Loucy (cell line): ENCODE results near the gene PNPLA7.
"Not testable (repeated sequence)": the region's sequence is repeated elsewhere in the genome, so short reads cannot be mapped to it uniquely, and the experiment has no call there.

ENCODE experiments used
- H2AFZ ChIP-seq: fragments of 200-600 bp; sonication (generic); 2 replicates; pipeline ENCODE4 v1.6.0; 2016; ENCODE audit warnings: antibody characterized with exemption, mild to moderate bottlenecking, low read length, moderate library complexity
- H3F3A ChIP-seq: fragments of 200-600 bp; 2 replicates; pipeline ENCODE4 v1.6.0; 2016; ENCODE audit warnings: antibody characterized with exemption, low read depth, mild to moderate bottlenecking
- H3K27me3 ChIP-seq: fragments of 200-600 bp; sonication (generic); 2 replicates; pipeline ENCODE4 v1.6.1; 2014; ENCODE audit warnings: low read length, mild to moderate bottlenecking; ENCODE audit not compliant: insufficient read depth, poor library complexity, severe bottlenecking
- H3K36me3 ChIP-seq: fragments of 200-600 bp; sonication (generic); 2 replicates; pipeline ENCODE4 v1.6.1; 2016; ENCODE audit warnings: low read length; ENCODE audit not compliant: insufficient read depth
- H3K4me1 ChIP-seq: fragments of 200-600 bp; sonication (generic); 2 replicates; pipeline ENCODE4 v1.5.1; 2014; ENCODE audit warnings: low read length, mild to moderate bottlenecking; ENCODE audit not compliant: insufficient read depth, poor library complexity, severe bottlenecking
- H3K4me2 ChIP-seq: fragments of 200-600 bp; sonication (generic); 2 replicates; pipeline ENCODE4 v1.6.0; 2014; ENCODE audit warnings: antibody characterized with exemption, low read length, low read depth, mild to moderate bottlenecking; ENCODE audit not compliant: poor library complexity, severe bottlenecking
- H3K4me3 ChIP-seq: fragments of 200-600 bp; sonication (generic); 2 replicates; pipeline ENCODE4 v1.5.1; 2014; ENCODE audit warnings: low read length, mild to moderate bottlenecking, mixed read lengths; ENCODE audit not compliant: poor library complexity, severe bottlenecking
- H3K79me2 ChIP-seq: fragments of 200-600 bp; sonication (generic); 2 replicates; pipeline ENCODE4 v1.6.1; 2014; ENCODE audit warnings: low read length; ENCODE audit not compliant: insufficient read depth
- H3K9ac ChIP-seq: fragments of 200-600 bp; sonication (generic); 2 replicates; pipeline ENCODE4 v1.6.0; 2014; ENCODE audit warnings: mild to moderate bottlenecking, low read depth, low read length, moderate library complexity; ENCODE audit not compliant: poor library complexity, severe bottlenecking
- H3K9me2 ChIP-seq: fragments of 200-600 bp; sonication (generic); replicated peaks from 2 replicates; pipeline ENCODE4 v1.6.1; 2016; ENCODE audit warnings: low read depth, low read length, mixed read lengths
- H3K9me3 ChIP-seq: fragments of 200-600 bp; sonication (generic); 2 replicates; pipeline ENCODE4 v1.6.1; 2014; ENCODE audit warnings: mild to moderate bottlenecking, antibody characterized with exemption, low read length, low read depth; ENCODE audit not compliant: insufficient read depth
- H4K20me1 ChIP-seq: fragments of 200-600 bp; sonication (generic); 2 replicates; pipeline ENCODE4 v1.6.0; 2014; ENCODE audit warnings: antibody characterized with exemption, low read length, mild to moderate bottlenecking; ENCODE audit not compliant: insufficient read depth, poor library complexity, severe bottlenecking
- CTCF ChIP-seq: fragments of 200-600 bp; sonication (generic); conservative IDR thresholded peaks from 2 replicates; pipeline ENCODE4 v1.5.1; 2014; ENCODE audit warnings: mild to moderate bottlenecking, antibody characterized with exemption, low read length
- EZH2phosphoT487 ChIP-seq: fragments of 200-600 bp; IDR thresholded peaks from 2 replicates; pipeline ENCODE4 v1.6.1; 2018; ENCODE audit warnings: antibody characterized with exemption, mild to moderate bottlenecking, moderate library complexity, borderline replicate concordance

Gene PNPLA7

DNA sequence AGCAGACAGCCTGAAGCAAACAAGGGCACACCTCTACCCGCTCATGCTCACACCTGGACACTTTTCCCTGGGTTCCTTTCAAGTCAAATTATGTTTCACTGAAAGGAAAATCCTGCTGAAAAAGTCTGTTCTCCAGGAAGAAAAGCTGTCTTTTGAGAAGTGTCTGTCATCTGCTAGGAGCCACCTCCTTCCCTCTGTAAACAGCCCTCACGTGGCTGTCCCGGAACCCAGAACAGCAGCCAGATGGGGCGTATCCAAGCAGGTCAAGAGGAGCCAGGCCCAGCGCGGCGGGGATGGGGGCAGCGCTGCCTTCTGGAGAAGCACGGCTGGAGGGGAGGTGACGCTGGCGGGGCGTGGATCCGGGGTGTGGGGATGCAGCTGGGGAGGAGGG is at the start of gene PNPLA7:
Gene PNPLA7 (minus strand): TSS at position 172 of the 391 bp plus-strand sequence. CDS start 205 bp downstream, outside the sequence.
- TF ChIP-seq CTCF (no peak), EZH2phosphoT487 (no peak)
- no peaks in the 10 kb centered on the region for H4K20me1 ChIP-seq
- peaks cover 8% of the 10 kb centered on the region; the same call in 1 of the 2 replicates for H3K36me3 ChIP-seq
- peak within 1 kb of the TSS; percentile 65 for H3K4me2 ChIP-seq
- H3K27me3 ChIP-seq: no peaks in the 10 kb centered on the region
- peak within 1 kb of the TSS; percentile 70 for H2AFZ ChIP-seq
- H3K9ac ChIP-seq: peak within 1 kb of the TSS; percentile 64
- H3K4me1 ChIP-seq: peaks cover 2% of the 10 kb centered on the region
- H3K9me2 ChIP-seq: no peaks in the 10 kb centered on the region
- H3K9me3 ChIP-seq: no peaks in the 10 kb centered on the region
- peak within 1 kb of the TSS; percentile 67 for H3K4me3 ChIP-seq
- 0 out of 2 replicates have a peak, but pooled peaks cover 3% of the 10 kb centered on the region for H3F3A ChIP-seq
- 0 out of 2 replicates have a peak, but pooled peaks cover 7% of the 10 kb centered on the region for H3K79me2 ChIP-seq

DNA sequence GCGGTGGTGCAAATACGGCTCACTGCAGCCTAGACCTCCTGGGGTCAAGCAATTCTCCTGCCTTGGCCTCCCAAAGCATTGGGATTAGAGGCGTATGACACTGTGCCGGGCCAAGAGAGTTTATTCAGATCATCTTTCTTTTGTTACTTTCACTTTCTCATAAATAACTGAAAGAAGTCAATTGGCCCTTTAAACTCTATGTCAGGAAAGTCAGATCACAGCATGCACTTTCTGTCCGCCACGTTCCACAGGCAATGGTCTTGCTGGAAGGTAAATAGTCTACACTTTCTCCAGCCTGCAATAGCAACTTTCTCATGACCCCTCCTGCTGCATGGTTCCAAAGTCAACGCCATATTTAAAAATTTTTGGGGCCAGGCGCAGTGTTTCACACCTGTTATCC is 48.7 kb upstream of the PNPLA7 start:
- H3K4me3 ChIP-seq: no peak overlapping the region
- 0 out of 2 replicates have a peak, but pooled peaks cover 2% of the 10 kb centered on the region for H3F3A ChIP-seq
- H4K20me1 ChIP-seq: no peaks in the 10 kb centered on the region
- no peak overlapping the region for H3K9ac ChIP-seq
- H3K9me3 ChIP-seq: no peaks in the 10 kb centered on the region
- no peak overlapping the region for H2AFZ ChIP-seq
- no peak overlapping the region for H3K4me2 ChIP-seq
- peaks cover 10% of the 10 kb centered on the region for H3K4me1 ChIP-seq
- no peaks in the 10 kb centered on the region for H3K27me3 ChIP-seq
- no peaks in the 10 kb centered on the region for H3K9me2 ChIP-seq
- TF ChIP-seq EZH2phosphoT487 (no peak), CTCF (no peak)
- no peaks in the 10 kb centered on the region for H3K79me2 ChIP-seq
- H3K36me3 ChIP-seq: no peaks in the 10 kb centered on the region

DNA sequence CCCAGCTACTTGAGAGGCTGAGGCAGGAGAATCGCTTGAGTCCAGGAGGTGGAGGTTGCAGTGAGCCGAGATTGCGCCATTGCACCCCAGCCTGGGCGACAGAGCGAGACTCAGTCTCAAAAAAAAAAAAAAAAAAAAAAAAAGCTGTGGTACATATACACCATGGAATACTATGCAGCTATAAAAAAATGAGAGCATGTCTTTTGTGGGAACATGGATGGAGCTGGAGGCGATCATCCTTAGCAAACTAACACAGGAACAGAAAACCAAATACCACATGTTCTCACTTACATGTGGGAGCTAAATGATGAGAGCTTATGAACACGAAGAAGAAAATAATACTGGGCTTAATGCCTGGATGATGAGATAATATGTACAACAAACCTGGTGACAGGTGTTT is 46.4 kb upstream of the PNPLA7 start:
- H3K79me2 ChIP-seq, H3K9ac ChIP-seq, H3K9me2 ChIP-seq, H3K27me3 ChIP-seq, H3K36me3 ChIP-seq, H3K4me3 ChIP-seq, H4K20me1 ChIP-seq, H3F3A ChIP-seq, H3K4me2 ChIP-seq, H2AFZ ChIP-seq, H3K4me1 ChIP-seq, H3K9me3 ChIP-seq: not testable (repeated sequence)

GRCh38 chr9:137593176-137593575 is 43.0 kb upstream of the PNPLA7 start:
- no peak overlapping the region for H3K9ac ChIP-seq
- no peaks in the 10 kb centered on the region for H3K9me2 ChIP-seq
- H3K4me2 ChIP-seq: no peak overlapping the region
- no peaks in the 10 kb centered on the region for H3K36me3 ChIP-seq
- H3K4me3 ChIP-seq: no peak overlapping the region
- no peaks in the 10 kb centered on the region for H3K27me3 ChIP-seq
- TF ChIP-seq CTCF (no peak), EZH2phosphoT487 (no peak)
- H3K9me3 ChIP-seq: no peaks in the 10 kb centered on the region
- H4K20me1 ChIP-seq: peaks cover 9% of the 10 kb centered on the region
- no peak overlapping the region for H2AFZ ChIP-seq
- peaks cover 16% of the 10 kb centered on the region for H3K79me2 ChIP-seq
- H3F3A ChIP-seq: no peaks in the 10 kb centered on the region
- peaks cover 10% of the 10 kb centered on the region for H3K4me1 ChIP-seq
